HG03135 (cell line): Measurements from ENCODE around the gene ZNF823.

Experiments
- ATAC-seq: cut with Tn5 transposase; IDR thresholded peaks from one replicate; pipeline ENCODE4 v1.9.1; 2021; ENCODE audit warnings: mild to moderate bottlenecking, moderate library complexity; ENCODE audit not compliant: unreplicated experiment

Gene ZNF823

GRCh38 chr19:11737964-11738745 lies 591 bp downstream of the ZNF823 start:
- ATAC-seq: peak; percentile 40

DNA sequence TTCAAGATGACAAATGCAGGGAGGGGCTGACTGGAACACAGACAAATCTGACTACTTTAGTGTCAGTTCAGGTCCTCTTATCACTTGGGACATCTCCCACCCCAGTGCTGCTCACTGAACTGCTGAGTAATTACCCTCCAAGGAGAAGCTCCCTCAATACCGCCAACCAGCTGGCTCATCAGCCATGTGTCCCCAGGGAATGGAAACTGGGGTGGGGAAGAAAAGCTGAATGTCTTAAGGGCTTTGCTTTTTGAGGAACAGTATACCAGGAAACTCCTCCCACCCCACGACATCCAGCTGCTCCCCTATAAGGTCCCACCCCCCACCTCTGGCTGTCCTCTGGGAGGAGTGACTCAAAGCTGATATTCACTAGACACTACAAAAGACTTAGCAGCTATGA lies 2.0 kb downstream of the ZNF823 start:
- no peak for ATAC-seq

- ATAC-seq: no peak
Observed at GRCh38 chr19:11735375-11735774, 3.4 kb downstream of the ZNF823 start.

GRCh38 chr19:11729586-11729985 lies 9.2 kb downstream of the ZNF823 start:
- ATAC-seq: no peak

DNA sequence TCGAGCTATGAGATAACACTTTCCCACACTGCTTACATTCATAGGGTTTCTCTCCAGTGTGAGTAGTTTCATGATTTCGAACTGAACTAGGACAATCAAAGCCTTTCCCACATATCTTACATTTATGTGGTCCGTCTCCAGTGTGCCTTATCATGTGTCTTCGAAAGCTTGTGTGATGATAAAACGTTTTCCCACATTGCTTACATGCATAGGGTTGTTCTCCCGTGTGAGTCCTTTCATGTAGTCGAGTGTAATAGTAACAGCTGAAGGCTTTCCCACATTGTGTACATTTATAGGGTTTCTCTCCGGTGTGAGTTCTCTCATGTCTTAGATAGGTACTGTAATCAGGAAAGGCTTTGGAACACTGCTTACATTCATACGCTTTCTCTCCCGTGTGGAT lies 16.3 kb downstream of the ZNF823 start:
- ATAC-seq: no peak

DNA sequence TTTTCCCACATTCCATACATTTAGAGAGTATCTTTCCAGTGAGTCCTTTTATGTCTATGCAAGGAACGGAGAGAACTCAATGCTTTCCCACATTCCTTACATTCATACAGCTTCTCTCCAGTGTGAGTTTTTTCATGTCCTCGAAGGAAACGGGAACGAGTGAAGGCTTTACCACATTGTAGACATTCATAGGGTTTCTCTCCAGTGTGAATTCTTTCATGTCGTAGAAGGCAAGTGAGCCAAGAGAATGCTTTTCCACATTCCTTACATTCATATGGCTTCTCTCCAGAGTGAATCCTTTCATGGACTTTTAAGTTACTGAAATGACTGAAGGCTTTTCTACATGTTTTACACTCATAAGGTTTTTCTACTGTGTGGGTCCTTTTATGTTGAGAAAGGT lies 17.1 kb downstream of the ZNF823 start:
- no peak for ATAC-seq

DNA sequence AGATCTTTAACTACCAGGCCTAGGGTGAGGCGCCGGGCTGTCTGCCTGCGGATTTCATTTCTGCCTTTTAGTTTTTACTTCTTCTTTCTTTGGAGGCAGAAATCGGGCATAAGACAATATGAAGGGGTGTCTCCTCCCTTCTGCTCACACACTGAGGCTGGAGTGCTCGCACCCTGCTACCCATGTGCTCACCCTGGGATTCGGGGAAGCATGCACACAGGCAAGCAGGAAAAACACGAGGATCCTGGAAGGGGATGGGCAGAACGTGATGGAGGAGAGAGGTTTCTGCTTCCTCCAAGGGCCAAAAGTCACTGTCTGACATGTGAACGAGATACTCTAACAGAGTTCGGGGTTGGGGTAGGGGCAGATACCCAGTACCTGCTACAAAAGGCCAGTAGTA lies 28.4 kb downstream of the ZNF823 start:
- no peak for ATAC-seq

GRCh38 chr19:11708457-11708856 lies 30.3 kb downstream of the ZNF823 start:
- ATAC-seq: no peak

- ATAC-seq: no peak
Observed at GRCh38 chr19:11705474-11705873, 33.3 kb downstream of the ZNF823 start.

GRCh38 chr19:11704626-11705025 lies 34.1 kb downstream of the ZNF823 start:
- ATAC-seq: no peak

DNA sequence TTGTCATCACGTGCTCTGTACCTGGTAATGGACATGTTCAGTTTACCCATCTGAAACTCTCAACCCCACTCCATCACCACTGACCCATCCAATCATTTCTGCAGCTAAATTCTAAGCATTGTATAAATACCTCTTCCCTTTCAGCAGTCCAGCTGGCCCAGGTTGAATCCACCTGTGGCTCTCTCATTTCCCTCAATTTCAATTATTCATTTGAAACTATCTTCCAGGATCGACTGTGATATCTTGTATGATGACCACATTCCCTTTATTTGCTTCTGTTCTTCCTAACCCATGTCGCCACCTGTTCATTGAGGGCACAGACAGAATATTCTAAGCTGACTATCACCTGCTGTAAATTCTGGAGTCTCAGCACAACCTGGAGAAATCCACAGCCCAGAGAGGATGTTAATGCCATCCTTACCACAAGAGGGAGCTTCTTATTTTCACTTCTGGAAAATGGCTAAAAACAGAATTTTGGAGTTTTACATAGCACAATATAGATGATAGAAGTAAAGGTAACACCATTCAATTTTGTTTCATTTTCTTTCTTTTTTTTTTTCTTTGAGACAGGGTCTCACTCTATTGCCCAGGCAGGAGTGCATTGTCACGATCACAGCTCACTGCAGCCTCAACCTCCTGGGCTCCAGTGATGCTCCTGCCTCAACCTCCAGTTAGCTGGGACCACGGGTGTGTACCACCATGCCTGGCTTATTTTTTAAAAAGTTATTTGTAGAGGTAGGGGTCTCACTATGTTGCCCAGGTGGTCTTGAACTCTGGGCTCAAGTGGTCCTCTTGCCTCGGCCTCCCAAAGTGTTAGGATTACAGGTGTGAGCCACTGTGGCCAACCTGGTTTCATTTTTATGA lies 38.6 kb downstream of the ZNF823 start:
- ATAC-seq: no peak

DNA sequence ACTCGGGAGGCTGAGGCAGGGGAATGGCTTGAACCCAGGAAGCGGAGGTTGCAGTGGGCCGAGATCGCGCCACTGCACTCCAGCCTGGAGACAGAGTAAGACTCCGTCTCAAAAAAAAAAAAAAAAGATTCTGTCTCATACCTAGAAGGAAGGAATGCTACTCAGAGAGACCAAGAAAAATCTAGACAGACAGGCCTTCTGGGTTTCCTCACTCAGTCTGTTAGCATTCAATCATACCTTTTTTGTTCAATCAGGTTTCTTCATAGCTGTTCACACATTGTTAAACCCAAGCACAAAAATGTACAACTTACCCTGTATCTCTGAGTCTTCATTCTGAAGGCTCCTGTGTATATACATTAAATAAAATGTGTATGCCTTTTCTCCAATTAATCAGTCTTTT lies 40.5 kb downstream of the ZNF823 start:
- ATAC-seq: no peak

DNA sequence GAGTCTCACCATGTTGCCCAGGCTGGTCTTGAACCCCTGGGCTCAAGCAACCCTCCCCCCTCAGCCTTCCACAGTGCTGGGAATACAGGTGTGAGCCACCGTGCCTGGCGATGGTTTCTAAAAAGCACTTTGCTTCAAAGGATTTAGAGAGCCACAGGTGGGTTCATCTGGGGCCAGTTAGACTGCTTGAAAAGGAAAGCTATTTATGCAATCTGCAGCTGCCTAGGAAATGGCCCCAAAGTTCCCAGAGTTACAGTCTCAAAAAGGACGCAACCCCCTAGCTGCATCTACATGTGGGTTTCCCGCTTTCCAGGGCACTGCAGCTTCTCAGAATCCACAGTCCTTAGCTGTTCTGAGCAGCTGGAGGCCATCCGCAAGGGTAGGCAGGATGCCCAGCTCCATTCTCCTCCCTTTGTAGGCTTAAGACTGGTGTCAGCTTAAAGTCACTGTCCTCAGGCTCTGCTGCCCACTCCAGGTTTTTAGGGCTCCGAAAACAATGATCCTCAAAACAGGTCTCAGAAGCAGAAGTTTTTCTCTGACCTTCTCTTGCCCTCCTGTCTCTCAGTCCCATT lies 41.4 kb downstream of the ZNF823 start:
- no peak for ATAC-seq

GRCh38 chr19:11694533-11695439 lies 44.0 kb downstream of the ZNF823 start:
- ATAC-seq: peak; percentile 89

DNA sequence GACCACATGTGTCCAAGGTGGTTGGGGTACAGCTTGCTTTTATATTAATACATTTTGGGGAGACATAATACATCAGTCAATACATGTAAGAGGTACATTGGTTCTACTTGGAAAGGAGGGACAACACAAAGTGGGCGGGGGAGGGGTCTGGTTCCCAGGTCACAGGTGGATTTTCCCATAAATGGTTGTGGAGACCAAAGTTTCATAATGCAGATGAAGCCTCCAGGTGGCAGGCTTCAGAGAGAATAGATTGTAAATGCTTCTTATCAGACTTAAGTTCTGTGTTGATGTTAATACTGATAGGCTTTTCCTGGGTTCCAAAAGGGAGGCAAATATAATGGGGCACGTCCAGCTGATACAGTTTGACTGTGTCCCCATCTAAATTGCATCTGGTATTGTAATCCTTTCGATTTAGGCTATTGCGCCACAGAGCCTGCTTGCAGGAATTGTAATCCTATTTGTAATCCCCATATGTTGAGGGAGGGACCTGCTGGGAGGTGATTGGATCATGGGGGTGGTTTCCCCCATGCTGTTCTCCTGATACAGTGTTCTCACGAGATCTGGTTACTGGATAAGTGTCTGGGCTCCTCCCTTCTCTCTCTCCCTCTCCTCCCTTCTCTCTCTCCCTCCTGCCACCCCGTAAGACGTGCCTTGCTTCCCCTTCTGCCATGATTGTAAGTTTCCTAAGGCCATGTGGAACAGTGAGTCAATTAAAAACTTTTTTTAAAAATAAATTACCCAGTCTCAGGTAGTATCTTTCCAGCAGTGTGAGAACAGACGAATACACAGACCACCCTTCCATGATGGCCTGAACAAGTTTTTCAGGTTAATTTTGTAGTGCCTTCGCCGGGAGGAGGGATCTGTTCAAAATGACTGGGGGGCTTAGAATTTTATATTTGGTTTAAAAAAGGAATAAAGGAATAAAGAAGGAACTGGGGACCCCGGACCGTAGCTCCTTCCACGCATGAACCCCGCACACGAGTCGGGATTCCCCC lies 44.9 kb downstream of the ZNF823 start:
- no peak for ATAC-seq

DNA sequence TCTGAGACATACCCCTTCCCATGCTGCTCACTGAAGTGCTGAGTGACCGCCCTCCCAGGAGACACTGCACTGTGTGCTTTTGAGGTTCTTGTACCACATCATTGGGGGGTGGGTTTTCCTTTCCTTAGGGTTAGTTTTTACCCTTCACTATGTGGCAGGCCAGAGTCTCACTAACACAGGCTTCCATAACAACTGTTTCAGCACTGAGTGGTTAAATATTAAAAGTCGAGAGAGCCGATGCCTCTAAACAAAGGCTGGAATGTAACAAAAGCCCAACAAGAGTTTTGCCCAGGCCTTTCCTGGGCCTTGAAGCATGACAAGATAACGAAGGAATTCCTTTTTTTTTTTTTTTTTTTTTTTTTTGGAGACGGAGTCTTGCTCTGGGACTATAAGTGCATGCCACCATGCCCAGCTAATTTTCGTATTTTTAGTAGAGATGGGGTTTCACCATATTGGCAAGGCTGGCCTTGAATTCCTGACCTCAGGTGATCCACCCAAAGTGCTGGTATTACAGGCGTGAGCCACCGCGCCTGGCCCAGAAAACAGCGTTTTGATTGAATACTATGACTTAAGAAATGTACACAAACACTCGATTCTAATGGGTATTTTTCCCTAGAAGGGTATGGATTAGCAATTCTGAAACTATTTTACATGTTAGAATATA lies 46.5 kb downstream of the ZNF823 start:
- no peak for ATAC-seq

- ATAC-seq: no peak
Observed at GRCh38 chr19:11685676-11686650, 52.8 kb downstream of the ZNF823 start.
